Neuron (in vitro differentiated cells): Measurements from ENCODE around the gene HOXA7.
A peak's percentile ranks its signal among the peaks of the same experiment; 100 is the strongest.

Experiments
- H2AFZ ChIP-seq: one replicate; pipeline ENCODE4 v1.6.1; 2013; ENCODE audit warnings: low read depth, mild to moderate bottlenecking, inconsistent platforms, low read length, moderate library complexity
- H3K27me3 ChIP-seq: one replicate; pipeline ENCODE4 v1.6.1; 2013; ENCODE audit warnings: low read length; ENCODE audit not compliant: insufficient read depth
- H3K36me3 ChIP-seq: one replicate; pipeline ENCODE4 v1.6.1; 2013; ENCODE audit warnings: low read length; ENCODE audit not compliant: insufficient read depth
- H3K4me1 ChIP-seq: one replicate; pipeline ENCODE4 v1.6.1; 2013; ENCODE audit warnings: low read length; ENCODE audit not compliant: insufficient read depth
- H3K4me3 ChIP-seq: 2 replicates; pipeline ENCODE4 v1.5.1; 2013; ENCODE audit warnings: mild to moderate bottlenecking, low read length, moderate library complexity
- H3K9me3 ChIP-seq: one replicate; pipeline ENCODE4 v1.6.1; 2013; ENCODE audit warnings: low read length

Gene HOXA7

DNA sequence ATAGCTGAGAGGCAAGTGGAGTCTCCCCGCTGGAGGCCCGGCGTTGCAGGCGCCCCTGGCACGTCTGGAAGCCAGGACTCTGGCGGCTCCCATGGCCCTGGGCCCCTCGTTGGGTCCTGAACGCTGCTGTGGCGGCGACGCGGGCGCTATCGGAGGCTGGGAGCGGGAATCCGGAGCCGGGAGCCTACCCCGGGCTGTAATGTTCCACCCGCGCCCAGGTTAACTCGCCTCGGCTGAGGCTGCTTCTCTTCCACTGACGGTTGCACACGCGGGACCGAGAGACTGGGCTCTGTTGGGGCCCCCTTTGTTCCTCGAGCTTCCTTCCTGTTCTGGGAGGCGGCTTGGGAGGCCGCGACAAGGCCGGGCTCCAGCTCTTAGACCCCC, 11.7 kb downstream of the HOXA7 start:
- H3K27me3 ChIP-seq, result peaks cover 99% of the 10 kb centered on the region
- H3K36me3 ChIP-seq, result no peaks in the 10 kb centered on the region
- H2AFZ ChIP-seq, result no peak overlapping the region
- no peak overlapping the region for H3K4me3 ChIP-seq
- H3K4me1 ChIP-seq, result peaks cover 12% of the 10 kb centered on the region
- H3K9me3 ChIP-seq, result peaks cover 6% of the 10 kb centered on the region

DNA sequence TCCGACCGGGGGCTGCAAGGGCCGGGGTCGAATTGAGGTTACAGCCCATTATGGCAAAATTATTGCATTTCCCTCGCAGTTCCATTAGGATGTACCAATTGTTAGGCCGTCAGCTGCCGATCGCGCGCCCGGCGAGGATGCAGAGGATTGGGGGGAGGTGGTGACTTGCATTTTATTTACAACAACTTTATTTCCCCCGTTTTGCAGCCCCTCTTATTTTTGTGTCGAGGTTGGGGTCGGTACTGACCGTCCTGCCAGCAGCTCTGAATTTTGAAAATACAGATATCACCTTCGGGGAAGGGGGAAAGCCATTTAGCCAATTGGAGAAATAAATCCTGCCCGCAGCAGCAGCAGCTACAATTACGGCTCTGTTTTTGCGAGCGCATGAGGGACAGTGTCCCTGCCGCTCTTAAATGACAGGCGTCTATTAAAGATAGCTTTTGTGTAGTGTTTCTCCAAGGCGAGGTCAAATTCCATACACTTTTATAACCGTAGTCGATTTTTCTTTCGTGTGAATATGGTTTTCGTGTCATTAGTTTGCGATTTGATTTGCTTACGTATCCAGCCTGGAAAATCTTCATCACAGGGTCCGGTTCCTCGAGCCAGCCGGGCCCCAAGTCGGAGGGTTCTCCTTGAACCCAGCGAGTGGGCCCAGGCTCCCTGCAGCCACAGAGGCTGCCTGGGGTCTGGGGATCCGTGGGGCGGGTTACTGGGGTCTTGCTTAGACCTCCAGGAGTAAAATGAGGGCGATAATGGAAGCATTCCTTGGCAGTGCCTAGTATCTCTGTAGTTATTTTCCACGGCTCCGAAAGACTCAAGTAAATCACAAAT, 12.3 kb downstream of the HOXA7 start:
- Histone ChIP-seq H3K9me3 (peaks cover 6% of the 10 kb centered on the region), H3K36me3 (no peaks in the 10 kb centered on the region), H3K27me3 (peaks cover 99% of the 10 kb centered on the region), H2AFZ (no peak overlapping the region), H3K4me3 (no peak overlapping the region), H3K4me1 (peaks cover 13% of the 10 kb centered on the region)

DNA sequence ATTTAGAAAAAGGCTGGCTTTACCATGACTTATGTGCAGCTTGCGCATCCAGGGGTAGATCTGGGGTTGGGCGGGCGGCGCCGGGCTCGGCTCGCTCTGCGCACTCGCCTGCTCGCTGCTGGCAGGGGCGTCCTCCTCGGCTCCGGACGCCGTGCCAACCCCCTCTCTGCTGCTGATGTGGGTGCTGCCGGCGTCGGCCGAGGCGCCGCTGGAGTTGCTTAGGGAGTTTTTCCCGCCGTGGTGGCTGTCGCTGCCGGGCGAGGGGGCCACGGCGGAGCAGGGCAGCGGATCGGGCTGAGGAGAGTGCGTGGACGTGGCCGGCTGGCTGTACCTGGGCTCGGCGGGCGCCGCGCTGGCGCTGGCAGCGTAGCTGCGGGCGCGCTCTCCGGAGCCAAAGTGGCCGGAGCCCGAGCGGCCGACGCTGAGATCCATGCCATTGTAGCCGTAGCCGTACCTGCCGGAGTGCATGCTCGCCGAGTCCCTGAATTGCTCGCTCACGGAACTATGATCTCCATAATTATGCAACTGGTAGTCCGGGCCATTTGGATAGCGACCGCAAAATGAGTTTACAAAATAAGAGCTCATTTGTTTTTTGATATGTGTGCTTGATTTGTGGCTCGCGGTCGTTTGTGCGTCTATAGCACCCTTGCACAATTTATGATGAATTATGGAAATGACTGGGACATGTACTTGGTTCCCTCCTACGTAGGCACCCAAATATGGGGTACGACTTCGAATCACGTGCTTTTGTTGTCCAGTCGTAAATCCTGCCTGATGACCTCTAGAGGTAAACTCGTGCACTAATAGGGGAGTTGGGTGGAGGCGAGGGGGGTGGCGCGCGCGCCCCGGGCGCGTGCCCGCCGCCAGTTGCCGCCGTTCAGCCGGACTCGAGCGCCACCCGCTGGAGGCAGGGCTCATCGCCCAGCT, 13.2 kb downstream of the HOXA7 start, which contains the start of gene HOXA5:
TSS of gene HOXA5 (minus strand) at position 659 of the 927 bp plus-strand sequence. CDS start at position 585, 74 bp downstream.
- Histone ChIP-seq H3K27me3 (peaks cover 99% of the 10 kb centered on the region), H3K36me3 (no peaks in the 10 kb centered on the region), H3K4me1 (peaks cover 13% of the 10 kb centered on the region), H2AFZ (peak within 1 kb of the TSS; percentile 87), H3K9me3 (peaks cover 6% of the 10 kb centered on the region), H3K4me3 (peak within 1 kb of the TSS; percentile 33)

DNA sequence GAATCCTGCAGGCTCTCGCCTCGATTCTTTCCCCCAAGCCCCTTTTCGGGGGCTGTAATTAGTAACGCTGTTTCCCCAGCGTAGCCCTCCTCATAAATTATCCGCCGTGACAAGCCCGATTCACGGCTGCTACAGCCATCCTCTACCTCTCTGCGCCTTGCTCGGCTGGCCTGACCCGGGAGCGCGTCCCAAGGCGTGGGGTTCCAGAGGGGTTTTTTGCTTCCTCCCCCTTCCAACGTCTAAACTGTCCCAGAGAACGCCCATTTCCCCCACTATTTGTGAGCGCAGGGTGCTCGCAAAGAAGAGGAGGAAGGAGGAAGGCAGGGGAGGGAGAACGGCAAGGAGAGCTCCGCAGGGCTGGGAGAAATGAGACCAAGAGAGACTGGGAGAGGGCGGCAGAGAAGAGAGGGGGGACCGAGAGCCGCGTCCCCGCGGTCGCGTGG, 13.9 kb downstream of the HOXA7 start:
- Histone ChIP-seq H2AFZ (peak overlapping the region; percentile 87), H3K27me3 (peaks cover 100% of the 10 kb centered on the region), H3K9me3 (peaks cover 6% of the 10 kb centered on the region), H3K36me3 (no peaks in the 10 kb centered on the region), H3K4me1 (peaks cover 13% of the 10 kb centered on the region), H3K4me3 (no peak overlapping the region)

DNA sequence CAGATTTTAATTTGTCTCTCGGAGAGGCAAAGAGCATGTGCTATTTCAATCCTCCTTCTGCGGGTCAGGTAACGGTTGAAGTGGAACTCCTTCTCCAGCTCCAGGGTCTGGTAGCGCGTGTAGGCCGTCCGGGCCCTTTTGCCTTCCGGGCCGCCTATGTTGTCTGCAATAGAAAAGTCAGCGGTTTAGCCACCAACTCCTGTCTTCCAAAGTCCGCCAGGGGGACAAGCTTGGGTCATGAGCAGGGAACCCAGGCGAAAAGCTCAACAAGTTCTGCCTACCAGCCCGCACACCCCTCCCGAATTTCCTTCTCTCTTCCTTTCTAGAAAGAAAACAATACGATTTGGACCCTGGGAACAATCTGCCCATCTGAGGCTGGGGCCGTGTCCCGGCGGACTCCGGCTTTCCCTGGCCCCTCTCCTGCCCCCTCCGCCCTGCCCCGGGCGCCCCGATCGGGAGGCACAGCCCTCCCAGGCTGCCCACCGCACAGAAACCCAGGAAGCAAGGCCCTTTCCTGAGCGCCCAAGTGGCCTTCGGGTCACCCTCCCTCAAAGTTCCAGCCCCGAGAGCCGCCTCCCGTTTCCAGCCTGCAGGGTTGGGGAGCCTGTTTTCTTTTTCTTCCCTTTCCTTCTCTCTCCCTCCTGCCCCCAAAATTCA, 14.4 kb downstream of the HOXA7 start:
- Histone ChIP-seq H3K9me3 (peaks cover 6% of the 10 kb centered on the region), H3K4me1 (peaks cover 13% of the 10 kb centered on the region), H3K36me3 (no peaks in the 10 kb centered on the region), H3K27me3 (peaks cover 100% of the 10 kb centered on the region), H3K4me3 (no peak overlapping the region), H2AFZ (no peak overlapping the region)

DNA sequence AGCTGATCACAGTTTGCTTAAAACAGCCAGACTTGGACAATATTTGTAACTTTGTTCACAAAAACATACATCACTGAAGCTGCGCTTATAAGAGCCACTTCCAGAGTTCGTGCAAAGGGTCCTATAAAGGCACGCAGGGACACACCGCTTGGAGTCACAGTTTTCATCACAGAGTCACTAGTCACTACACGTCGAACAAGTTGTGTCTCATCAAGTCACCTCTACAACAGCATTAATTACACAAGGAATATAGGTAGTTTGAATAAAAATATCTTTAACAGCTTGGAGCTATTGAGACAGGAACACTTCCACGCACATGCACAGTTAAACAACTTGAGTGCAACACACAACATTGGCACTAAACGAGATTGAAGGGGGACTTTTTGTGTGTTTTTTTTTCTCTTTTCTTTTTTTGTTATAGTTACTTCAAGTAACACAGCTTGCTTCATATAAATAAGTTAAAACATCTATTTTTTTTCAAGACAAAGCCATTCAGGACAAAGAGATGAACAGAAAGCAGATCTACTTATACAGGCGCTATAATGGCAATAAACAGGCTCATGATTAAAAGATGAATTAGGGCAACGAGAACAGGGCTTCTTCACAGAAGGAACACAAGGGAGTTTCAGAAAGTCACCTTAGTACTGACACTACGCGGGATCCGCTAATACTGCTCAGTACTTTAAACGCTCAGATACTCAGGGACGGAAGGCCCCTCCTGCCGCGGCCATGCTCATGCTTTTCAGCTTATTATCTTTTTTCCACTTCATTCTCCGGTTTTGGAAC, 15.1 kb downstream of the HOXA7 start:
- Histone ChIP-seq H3K4me3 (no peak overlapping the region), H2AFZ (no peak overlapping the region), H3K36me3 (no peaks in the 10 kb centered on the region), H3K9me3 (peaks cover 3% of the 10 kb centered on the region), H3K27me3 (peaks cover 100% of the 10 kb centered on the region), H3K4me1 (peaks cover 13% of the 10 kb centered on the region)

DNA sequence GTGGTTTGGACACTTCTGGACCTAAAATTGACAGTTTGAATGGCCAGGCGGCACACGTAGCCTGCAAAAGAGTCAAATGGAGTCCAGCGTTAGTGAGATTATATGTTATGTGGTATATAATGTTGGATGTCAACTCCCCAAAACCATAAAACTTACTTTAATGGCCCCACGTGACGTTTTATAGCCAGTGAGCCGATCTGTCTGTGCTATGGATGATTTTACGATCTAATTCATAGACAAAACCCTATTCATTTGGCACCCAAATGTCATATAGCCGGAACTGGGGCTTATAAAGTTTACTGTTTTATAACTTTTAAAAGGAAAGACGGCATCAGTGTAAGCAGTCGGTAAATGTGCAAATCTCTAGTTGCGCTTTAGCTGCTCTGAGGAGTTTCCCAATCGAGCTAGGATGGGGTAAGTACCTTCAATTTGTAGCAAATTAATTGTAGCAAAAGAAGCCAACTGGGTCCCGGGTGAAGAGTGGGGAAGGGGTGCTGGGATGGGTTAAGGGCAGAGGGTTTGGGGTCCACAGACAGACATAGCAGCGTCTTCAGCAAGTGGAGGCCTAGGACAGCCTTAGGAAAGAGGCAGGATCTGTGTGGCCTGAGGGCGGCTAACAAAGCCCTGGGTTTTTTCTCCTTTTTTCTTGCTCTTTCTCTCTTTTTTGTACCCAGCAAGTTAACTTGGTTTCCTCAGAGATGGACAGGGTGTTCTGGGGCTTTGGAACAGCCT, 16.2 kb downstream of the HOXA7 start:
- H3K4me3 ChIP-seq, result no peak overlapping the region
- peaks cover 100% of the 10 kb centered on the region for H3K27me3 ChIP-seq
- H3K9me3 ChIP-seq, result peaks cover 3% of the 10 kb centered on the region
- peak overlapping the region; percentile 56 for H2AFZ ChIP-seq
- no peaks in the 10 kb centered on the region for H3K36me3 ChIP-seq
- H3K4me1 ChIP-seq, result peaks cover 13% of the 10 kb centered on the region

DNA sequence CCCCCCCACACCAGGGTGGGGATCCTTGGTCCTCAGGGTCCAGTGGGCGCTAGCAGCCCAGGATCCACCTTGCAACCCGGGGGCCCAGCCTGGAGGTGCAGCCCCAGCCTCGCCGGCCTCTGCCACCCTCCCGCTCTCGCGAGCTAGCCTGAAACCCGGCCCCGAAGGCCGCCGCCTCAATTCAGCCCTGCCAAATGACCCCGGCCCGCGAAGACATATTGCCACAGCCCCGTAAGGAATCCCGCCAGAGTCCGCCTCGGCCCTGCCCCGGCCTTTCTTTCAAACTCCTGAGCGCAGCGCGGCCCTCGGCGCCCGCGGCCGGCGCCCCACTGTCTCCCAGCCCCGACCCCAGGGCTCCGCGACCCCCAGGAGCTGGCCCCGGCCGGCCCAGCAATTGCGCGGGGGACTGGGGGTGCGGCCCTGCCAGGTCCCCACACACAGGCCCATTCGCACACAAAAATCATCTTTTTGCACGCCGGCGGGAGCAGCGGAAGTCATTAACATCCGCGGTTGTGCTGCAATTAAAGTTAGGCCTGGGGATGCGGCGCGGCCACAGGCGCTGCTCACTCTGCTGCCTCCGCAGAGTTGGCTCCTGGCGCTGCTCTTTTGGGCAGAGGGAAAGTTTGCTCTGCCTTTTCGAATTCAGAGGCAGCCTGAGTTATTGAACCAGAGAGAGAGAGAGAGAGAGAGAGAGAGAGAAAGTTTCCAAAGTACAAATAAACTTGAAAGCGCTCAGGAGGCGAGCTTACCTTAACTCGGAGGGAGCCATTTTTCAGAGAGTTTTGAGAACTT, 16.9 kb downstream of the HOXA7 start:
- peaks cover 3% of the 10 kb centered on the region for H3K9me3 ChIP-seq
- H2AFZ ChIP-seq, result peak overlapping the region; percentile 56
- peaks cover 100% of the 10 kb centered on the region for H3K27me3 ChIP-seq
- peak overlapping the region; percentile 24 for H3K4me3 ChIP-seq
- H3K4me1 ChIP-seq, result peaks cover 13% of the 10 kb centered on the region
- no peaks in the 10 kb centered on the region for H3K36me3 ChIP-seq

DNA sequence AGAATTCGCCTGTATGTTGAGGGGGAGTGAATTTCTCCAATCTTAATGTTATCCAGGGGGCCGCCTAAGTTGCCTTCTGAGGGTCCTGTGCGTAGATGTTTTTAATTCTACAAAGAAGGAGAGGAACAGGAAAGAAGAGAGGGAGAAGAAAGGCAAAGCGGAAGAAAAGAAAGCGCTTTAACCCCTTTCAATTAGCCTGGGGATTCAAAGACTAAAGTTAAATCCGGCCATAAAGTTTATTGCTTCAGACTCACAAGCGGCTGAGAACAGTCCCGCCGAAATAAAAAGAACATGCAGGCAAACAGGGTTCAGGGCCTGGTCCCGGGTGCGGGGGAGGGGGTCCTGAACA, 17.5 kb downstream of the HOXA7 start:
- no peaks in the 10 kb centered on the region for H3K36me3 ChIP-seq
- H3K9me3 ChIP-seq, result peaks cover 3% of the 10 kb centered on the region
- no peak overlapping the region for H3K4me3 ChIP-seq
- peaks cover 100% of the 10 kb centered on the region for H3K27me3 ChIP-seq
- peaks cover 13% of the 10 kb centered on the region for H3K4me1 ChIP-seq
- no peak overlapping the region for H2AFZ ChIP-seq

DNA sequence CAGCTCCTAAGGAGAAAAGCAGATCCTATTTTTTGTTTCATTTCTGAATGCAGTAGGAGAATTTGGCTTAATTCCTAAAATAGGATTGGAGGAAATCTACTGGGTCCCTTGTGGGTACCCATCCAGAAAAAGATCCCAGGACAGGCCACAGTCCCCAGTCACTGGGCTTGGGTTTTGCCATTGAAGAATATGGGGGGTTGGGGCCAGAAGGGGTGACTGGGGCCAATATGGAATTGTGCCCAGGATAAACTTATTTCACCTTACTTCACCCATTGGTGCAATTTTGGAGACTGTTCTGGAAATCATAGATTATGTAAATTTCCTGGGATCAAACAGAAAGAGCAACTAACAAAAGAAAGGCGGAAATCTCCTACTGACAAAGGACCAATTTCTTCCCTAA, 18.0 kb downstream of the HOXA7 start:
- no peaks in the 10 kb centered on the region for H3K36me3 ChIP-seq
- H3K4me3 ChIP-seq, result no peak overlapping the region
- no peak overlapping the region for H2AFZ ChIP-seq
- peaks cover 12% of the 10 kb centered on the region for H3K4me1 ChIP-seq
- peaks cover 100% of the 10 kb centered on the region for H3K27me3 ChIP-seq
- H3K9me3 ChIP-seq, result peaks cover 3% of the 10 kb centered on the region

DNA sequence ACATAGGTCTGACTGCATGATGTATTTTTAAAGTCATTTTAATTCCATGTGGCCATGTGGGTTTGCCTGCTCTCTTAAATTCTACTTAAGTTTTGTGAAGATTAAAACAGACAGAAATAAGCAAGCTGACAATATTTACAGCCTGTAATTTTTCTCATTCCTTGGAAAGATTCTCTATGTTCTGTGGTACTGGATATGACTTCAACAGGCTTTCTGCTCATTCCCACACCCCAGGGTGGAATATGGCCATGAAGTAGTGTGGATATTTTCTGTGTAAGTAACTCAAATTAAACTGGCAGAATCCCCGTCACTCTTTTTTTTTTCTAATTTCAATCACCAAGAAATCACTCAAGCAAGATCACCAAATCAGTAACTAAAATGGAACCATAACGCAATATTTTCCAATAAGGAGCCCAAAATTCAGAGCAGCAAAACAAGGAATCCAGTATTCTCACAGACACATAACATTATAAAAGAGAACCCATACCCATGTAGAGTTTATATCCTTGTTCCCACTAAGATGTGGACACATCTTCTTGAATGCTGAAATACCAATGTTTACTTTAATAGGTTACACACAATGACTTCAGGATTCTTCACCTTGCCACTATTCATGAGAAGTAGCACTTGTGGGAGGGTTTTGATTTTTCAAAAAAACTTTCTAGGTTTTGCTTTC, 18.7 kb downstream of the HOXA7 start:
- Histone ChIP-seq H3K9me3 (peaks cover 3% of the 10 kb centered on the region), H3K27me3 (peaks cover 100% of the 10 kb centered on the region), H2AFZ (no peak overlapping the region), H3K36me3 (no peaks in the 10 kb centered on the region), H3K4me3 (no peak overlapping the region), H3K4me1 (peaks cover 5% of the 10 kb centered on the region)
